B cell (primary cell): ENCODE results near the gene GFOD1. TPM values are rescaled to one million over a fixed set of nuclear protein-coding genes. Genes with fewer than 3 reads are reported as not detected.

Experiments
- ATAC-seq: fragments of 200-7000 bp; cut with Tn5 transposase; one replicate; pipeline ENCODE4 v1.10.0; 2021; ENCODE audit warnings: low read depth, mild to moderate bottlenecking, moderate number of reproducible peaks, moderate library complexity
- CTCF ChIA-PET: fragments of 350-600 bp; sonication (Branson Sonifier 250); formaldehyde crosslinking; loops from one replicate; lab custom pipeline; 2021; ENCODE audit warnings: antibody characterized with exemption, inconsistent platforms; lab: Charles Lee
- POLR2A ChIA-PET: fragments of 350-600 bp; sonication (Branson Sonifier 250); formaldehyde crosslinking; loops from one replicate; lab custom pipeline; 2021; ENCODE audit warnings: antibody characterized with exemption; lab: Charles Lee
- DNase-seq: peaks from one replicate; pipeline ENCODE4 v3.0.0; 2013
- H2AFZ ChIP-seq: 2 replicates; pipeline ENCODE4 v1.6.1; 2012; ENCODE audit warnings: mild to moderate bottlenecking, low read depth, low read length; ENCODE audit not compliant: insufficient read depth, poor library complexity, severe bottlenecking
- H3K27ac ChIP-seq, 2 donors: 1 replicate in 1 of 2; 2 replicates in 1 of 2; pipeline ENCODE4 v1.5.1; 2012 to 2013; ENCODE audit warnings: low read length in 2 of 2, mild to moderate bottlenecking in 2 of 2, moderate library complexity in 1 of 2
- H3K27me3 ChIP-seq, 4 experiments: fragments of 200-600 bp in 1 of 4; sonication (generic) in 1 of 4; replicated peaks in 1 of 4; 1 replicate in 2 of 4; 2 replicates in 2 of 4; pipeline versions ENCODE4 v1.6.1 to v1.7.0; 2013 to 2016; ENCODE audit warnings: low read length in 3 of 4, mild to moderate bottlenecking in 2 of 4, mixed read lengths in 1 of 4, moderate library complexity in 1 of 4; ENCODE audit not compliant: insufficient read depth in 4 of 4, control insufficient read depth in 3 of 4; ENCODE audit errors: control extremely low read depth in 1 of 4
- H3K36me3 ChIP-seq, 2 experiments: replicated peaks in 1 of 2; 1 replicate in 1 of 2; 2 replicates in 1 of 2; pipeline versions ENCODE4 v1.6.1 to v1.7.1; 2013; ENCODE audit warnings: low read length in 1 of 2; ENCODE audit not compliant: insufficient read depth in 2 of 2, control insufficient read depth in 1 of 2; ENCODE audit errors: control extremely low read depth in 1 of 2, extremely low read depth in 1 of 2
- H3K4me1 ChIP-seq, 2 donors: fragments of 200-600 bp in 1 of 2; sonication (generic) in 1 of 2; 1 replicate in 1 of 2; 2 replicates in 1 of 2; pipeline versions ENCODE4 v1.5.1 to v1.6.1; 2013 to 2017; ENCODE audit warnings: low read length in 2 of 2; ENCODE audit not compliant: control insufficient read depth in 2 of 2, insufficient read depth in 2 of 2
- H3K4me2 ChIP-seq: replicated peaks from 2 replicates; pipeline ENCODE3; 2012; ENCODE audit warnings: mild to moderate bottlenecking, low read depth, low read length; ENCODE audit not compliant: poor library complexity, severe bottlenecking
- H3K4me3 ChIP-seq, 5 experiments: fragments of 200-600 bp in 1 of 5; sonication (generic) in 1 of 5; 1 replicate in 3 of 5; 2 replicates in 2 of 5; pipeline versions ENCODE4 v1.5.1 to v1.7.0; 2011 to 2016; ENCODE audit warnings: low read length in 4 of 5, mild to moderate bottlenecking in 4 of 5, low read depth in 2 of 5, control low read depth in 1 of 5, moderate library complexity in 1 of 5; ENCODE audit not compliant: insufficient read depth in 1 of 5; ENCODE audit errors: control extremely low read depth in 1 of 5, extremely low read depth in 1 of 5
- H3K79me2 ChIP-seq: fragments of 200-600 bp; sonication (generic); one replicate; pipeline ENCODE4 v1.6.0; 2016; ENCODE audit warnings: low read length; ENCODE audit not compliant: control insufficient read depth, insufficient read depth
- H3K9ac ChIP-seq: fragments of 200-600 bp; sonication (generic); 2 replicates; pipeline ENCODE4 v1.6.1; 2017; ENCODE audit warnings: mild to moderate bottlenecking, low read length, moderate library complexity
- H3K9me3 ChIP-seq, 3 donors: one replicate each; pipeline versions ENCODE4 v1.6.1 to v1.7.1; 2013; ENCODE audit warnings: low read length in 2 of 3; ENCODE audit not compliant: control insufficient read depth in 2 of 3, insufficient read depth in 1 of 3; ENCODE audit errors: control extremely low read depth in 1 of 3
- H4K20me1 ChIP-seq: 2 replicates; pipeline ENCODE4 v1.6.0; 2012; ENCODE audit warnings: mild to moderate bottlenecking, low read length; ENCODE audit not compliant: insufficient read depth, control insufficient read depth, poor library complexity, severe bottlenecking
- H3K27ac Mint-ChIP-seq: one replicate; pipeline ENCODE4 v1.8.0; 2021; ENCODE audit warnings: mixed read lengths
- H3K27me3 Mint-ChIP-seq: one replicate; pipeline ENCODE4 v1.8.0; 2021; ENCODE audit warnings: mixed read lengths
- H3K4me1 Mint-ChIP-seq: one replicate; pipeline ENCODE4 v1.8.0; 2021; ENCODE audit warnings: mixed read lengths
- H3K4me3 Mint-ChIP-seq: one replicate; pipeline ENCODE4 v1.8.0; 2021; ENCODE audit warnings: mixed read lengths
- H3K9me3 Mint-ChIP-seq: one replicate; pipeline ENCODE4 v1.8.0; 2022; ENCODE audit warnings: mixed read lengths; ENCODE audit not compliant: insufficient read depth
- EZH2 ChIP-seq: IDR thresholded peaks from 2 replicates; pipeline ENCODE4 v1.6.1; 2012; ENCODE audit warnings: borderline replicate concordance, low read depth, mild to moderate bottlenecking, moderate library complexity, low read length; ENCODE audit not compliant: insufficient read depth, poor library complexity, severe bottlenecking
- WGBS: methylation state at CpG from one replicate; pipeline ENCODE4 v1.1.5; 2013; ENCODE audit warnings: missing lambda C conversion rate; ENCODE audit not compliant: insufficient coverage; 5-methylcytosine and 5-hydroxymethylcytosine counted together
- intact Hi-C: fragments of 100-400 bp; cut with micrococcal nuclease; formaldehyde crosslinking; loops from one replicate; pipeline ENCODE4 v1.10.0; 2022
- polyA plus RNA-seq: library from polyadenylated mRNA; depleted of rRNA; stranded (reverse); fragments of >200 nt; gene quantifications from 2 replicates; pipeline ENCODE4 v1.2.3, GENCODE V29; 2012
- total RNA-seq, 2 donors: library from RNA; stranded (reverse); fragments of 120-200 nt in 1 of 2; gene quantifications; 1 replicate in 1 of 2; 2 replicates in 1 of 2; pipeline versions ENCODE4 v1.2.3 to v1.2.4, GENCODE V29; 2013 to 2022
- TF ChIP-seq, protein P1 (sequence below): fragments of 200-600 bp; IDR thresholded peaks from one replicate; pipeline ENCODE4 v1.8.0; 2022; ENCODE audit warnings: antibody characterized with exemption, mild to moderate bottlenecking

The GFOD1 gene
- total and polyA plus RNA-seq, 2 donors (not counting 1 experiment from before 2014, with no cell fraction given): 8.3 to 42.4 TPM

DNA sequence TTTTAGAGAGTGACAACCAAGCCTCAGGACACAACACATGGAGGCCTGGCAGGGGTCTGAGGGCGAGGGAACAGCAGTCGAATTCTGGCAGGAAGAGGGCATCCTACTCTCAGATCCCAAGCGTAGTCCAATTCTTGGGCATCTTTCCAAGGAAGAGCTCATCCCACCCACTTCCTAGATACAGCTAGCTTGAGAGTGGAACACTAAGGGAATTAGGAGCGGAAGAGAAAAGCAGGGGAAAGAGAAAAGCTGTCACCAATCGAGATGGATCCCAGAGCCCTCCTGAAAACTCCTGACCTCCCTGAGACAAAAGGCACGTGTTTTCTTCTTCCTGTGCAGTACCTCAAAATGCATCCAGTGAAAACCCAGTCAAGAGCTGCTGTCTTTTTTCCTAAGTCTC lies 67.1 kb downstream of the GFOD1 start:
- ATAC-seq: no peak
- Histone ChIP-seq H3K4me2 (no peak overlapping the region), H3K9me3 (no peaks in the 10 kb centered on the region), H3K9ac (no peak overlapping the region), H2AFZ (no peak overlapping the region), H3K27ac (no peak overlapping the region), H3K27me3 (peaks cover 0 to 9% (median 0%) of the 10 kb centered on the region in 4 experiments), H3K79me2 (peaks cover 68% of the 10 kb centered on the region), H3K4me3 (no peak overlapping the region), H4K20me1 (peaks cover 6% of the 10 kb centered on the region), H3K36me3 (no peaks in the 10 kb centered on the region), H3K4me1 (peaks cover 13 to 24% of the 10 kb centered on the region in 2 donors)
- POLR2A ChIA-PET: no interaction called here
- H3K4me1 Mint-ChIP-seq: peaks cover 39% of the 10 kb centered on the region
- no peaks in the 10 kb centered on the region for H3K9me3 Mint-ChIP-seq
- no peak for TF ChIP-seq EZH2
- TF ChIP-seq, protein P1, sequence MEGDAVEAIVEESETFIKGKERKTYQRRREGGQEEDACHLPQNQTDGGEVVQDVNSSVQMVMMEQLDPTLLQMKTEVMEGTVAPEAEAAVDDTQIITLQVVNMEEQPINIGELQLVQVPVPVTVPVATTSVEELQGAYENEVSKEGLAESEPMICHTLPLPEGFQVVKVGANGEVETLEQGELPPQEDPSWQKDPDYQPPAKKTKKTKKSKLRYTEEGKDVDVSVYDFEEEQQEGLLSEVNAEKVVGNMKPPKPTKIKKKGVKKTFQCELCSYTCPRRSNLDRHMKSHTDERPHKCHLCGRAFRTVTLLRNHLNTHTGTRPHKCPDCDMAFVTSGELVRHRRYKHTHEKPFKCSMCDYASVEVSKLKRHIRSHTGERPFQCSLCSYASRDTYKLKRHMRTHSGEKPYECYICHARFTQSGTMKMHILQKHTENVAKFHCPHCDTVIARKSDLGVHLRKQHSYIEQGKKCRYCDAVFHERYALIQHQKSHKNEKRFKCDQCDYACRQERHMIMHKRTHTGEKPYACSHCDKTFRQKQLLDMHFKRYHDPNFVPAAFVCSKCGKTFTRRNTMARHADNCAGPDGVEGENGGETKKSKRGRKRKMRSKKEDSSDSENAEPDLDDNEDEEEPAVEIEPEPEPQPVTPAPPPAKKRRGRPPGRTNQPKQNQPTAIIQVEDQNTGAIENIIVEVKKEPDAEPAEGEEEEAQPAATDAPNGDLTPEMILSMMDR: no peak
- no peak for DNase-seq
- peak overlapping the region; percentile 80 for H3K4me3 Mint-ChIP-seq
- WGBS: 92% methylated on average over 5 of the region's 6 CpGs
- CTCF ChIA-PET: interaction anchor here (1.0 to 1.9 kb wide), 2 partner anchors 8 to 43 kb away, joined by 3 to 5 read pairs; no protein-coding TSS in a partner anchor
- intact Hi-C loops: no loop called here
- no peak overlapping the region for H3K27ac Mint-ChIP-seq
- H3K27me3 Mint-ChIP-seq: peaks cover 3% of the 10 kb centered on the region

DNA sequence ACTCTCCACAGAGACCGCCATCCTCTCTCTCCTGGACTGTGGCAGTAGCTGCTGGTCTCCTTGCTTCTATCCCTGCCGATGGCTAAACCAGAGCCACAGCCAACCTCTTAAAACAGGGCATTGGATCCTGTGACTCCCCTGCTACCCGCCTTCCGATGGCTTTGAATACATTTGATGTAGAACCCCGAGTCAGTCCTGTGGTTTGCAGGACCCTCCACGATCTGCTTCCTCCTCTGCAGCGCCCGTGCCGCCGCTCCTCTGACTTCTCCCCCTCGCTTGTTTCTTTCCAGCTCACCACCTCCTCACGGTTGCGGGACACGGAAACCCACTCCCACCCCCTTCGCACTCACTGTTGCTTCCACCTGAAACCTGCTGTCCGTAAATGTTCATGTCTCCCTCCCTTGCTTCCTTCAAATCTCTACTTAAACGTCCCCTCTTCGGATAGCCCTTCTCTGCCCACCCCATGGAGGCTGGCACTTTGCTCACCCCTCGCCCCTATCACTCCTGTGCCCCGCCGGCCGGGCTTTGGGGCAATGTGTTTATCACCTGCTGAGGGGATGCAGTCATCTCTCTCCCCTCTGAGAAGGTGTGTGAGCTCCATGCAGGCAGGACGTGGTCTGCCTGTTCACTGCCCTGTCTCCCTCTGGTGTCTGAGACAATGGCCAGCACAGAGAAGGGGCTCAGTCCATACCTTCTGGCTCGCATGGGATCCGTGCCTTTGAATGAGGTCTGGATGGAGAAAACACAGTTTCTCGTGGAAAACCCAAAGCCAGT lies 67.8 kb downstream of the GFOD1 start:
- Mint-ChIP-seq H3K27ac (peak overlapping the region; percentile 22), H3K4me1 (peaks cover 36% of the 10 kb centered on the region), H3K9me3 (no peaks in the 10 kb centered on the region), H3K4me3 (peak overlapping the region; percentile 80), H3K27me3 (peaks cover 3% of the 10 kb centered on the region)
- CTCF ChIA-PET: interaction anchor here (1.0 to 1.9 kb wide), 2 partner anchors 9 to 43 kb away, joined by 3 to 5 read pairs; no protein-coding TSS in a partner anchor
- peaks cover 74% of the 10 kb centered on the region for H3K79me2 ChIP-seq
- H4K20me1 ChIP-seq: peaks cover 6% of the 10 kb centered on the region
- intact Hi-C loops: no loop called here
- no peak for TF ChIP-seq EZH2
- TF ChIP-seq, protein P1: no peak
- H3K4me3 ChIP-seq: peak overlapping the region in 3 of 5 experiments; percentile 21 to 25 (median 24)
- no peaks in the 10 kb centered on the region for H3K9me3 ChIP-seq
- H3K4me1 ChIP-seq: peaks cover 13 to 19% of the 10 kb centered on the region in 2 donors
- H3K36me3 ChIP-seq: no peaks in the 10 kb centered on the region
- H3K27me3 ChIP-seq: peaks cover 0 to 9% (median 0%) of the 10 kb centered on the region in 4 experiments
- ATAC-seq: peak; percentile 17
- peak overlapping the region; percentile 40 for H2AFZ ChIP-seq
- DNase-seq: peak; percentile 23
- no peak overlapping the region for H3K27ac ChIP-seq
- POLR2A ChIA-PET: no interaction called here
- 27% methylated on average over 26 of the region's 26 CpGs for WGBS
- H3K4me2 ChIP-seq: peak overlapping the region; percentile 56
- H3K9ac ChIP-seq: peak overlapping the region; percentile 2
